GM18870 (cell line): ENCODE results near the gene KCNMA1.

Experiments
- ATAC-seq: cut with Tn5 transposase; IDR thresholded peaks from one replicate; pipeline ENCODE4 v1.9.1; 2021; ENCODE audit warnings: moderate library complexity; ENCODE audit not compliant: unreplicated experiment

KCNMA1 gene

DNA sequence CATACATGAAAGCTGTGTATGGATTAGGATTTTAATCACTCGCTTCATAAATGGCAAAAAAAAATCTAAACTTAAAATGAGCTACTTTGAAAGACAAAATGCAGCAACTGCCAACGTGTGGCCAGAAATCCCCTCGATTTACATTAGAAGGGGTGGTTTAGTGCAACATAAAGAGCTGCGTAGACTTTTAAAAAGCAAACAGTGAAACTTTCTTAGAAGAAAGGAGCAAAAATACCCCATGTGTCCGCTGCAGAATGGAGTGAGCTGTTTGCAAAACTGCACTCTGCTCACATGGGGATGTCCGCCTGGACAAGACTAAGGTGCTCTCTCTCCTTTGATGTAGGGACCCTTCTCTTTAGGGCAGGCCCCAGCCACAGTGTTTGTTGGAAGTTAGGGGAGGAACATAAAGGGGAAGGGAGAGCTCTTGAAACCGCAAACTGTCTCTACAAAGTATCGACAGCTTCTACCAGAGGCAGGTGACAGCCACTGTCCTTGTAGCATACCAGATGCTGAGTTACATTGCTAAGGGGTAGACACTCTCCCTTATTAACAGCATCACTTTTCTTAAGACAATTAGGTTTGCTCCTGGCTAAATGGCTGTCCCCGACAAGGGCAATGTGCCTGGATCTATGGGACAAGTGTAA is 528.1 kb downstream of the KCNMA1 start:
- ATAC-seq, result no peak

DNA sequence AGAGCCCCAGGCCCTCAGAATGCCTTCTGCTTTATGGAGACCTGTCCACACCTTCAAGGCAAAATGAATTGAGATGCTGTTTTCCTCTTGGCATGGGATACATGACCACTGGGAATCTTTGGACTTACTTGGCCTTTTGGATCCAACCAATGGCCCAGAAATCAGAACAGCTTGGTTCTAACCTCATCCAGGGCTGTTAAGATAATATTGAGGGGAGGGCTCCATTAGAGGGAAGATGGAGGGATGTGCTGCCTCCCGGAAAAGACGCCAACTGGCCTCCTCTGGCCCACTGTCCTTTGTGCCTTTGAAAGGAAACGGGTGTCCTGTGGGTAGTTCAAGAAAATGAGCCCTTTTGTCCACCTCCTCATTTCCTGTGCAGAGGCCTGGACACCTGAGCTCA is 530.9 kb downstream of the KCNMA1 start:
- ATAC-seq, result no peak

DNA sequence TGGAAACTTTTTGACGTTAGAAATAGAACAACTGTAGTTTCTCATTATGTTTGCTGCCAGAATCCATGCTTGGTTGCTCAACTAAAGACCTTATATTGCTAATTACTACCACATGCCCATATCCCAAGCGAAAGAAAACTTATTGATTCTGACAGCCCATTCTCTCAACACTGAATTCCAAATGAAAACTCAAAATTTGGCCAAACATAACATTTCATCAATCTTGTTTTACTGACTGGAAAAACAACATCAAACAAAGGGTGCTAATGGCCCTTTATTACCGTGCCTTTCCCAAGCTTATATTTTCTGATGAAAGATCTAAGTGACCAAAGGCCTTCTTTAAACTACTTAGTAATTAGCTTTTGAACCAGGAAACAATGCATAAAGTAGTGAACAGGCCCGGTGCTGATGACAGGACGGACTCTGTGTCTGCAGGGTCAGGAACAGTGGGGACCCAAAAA is 531.8 kb downstream of the KCNMA1 start:
- ATAC-seq, result no peak

DNA sequence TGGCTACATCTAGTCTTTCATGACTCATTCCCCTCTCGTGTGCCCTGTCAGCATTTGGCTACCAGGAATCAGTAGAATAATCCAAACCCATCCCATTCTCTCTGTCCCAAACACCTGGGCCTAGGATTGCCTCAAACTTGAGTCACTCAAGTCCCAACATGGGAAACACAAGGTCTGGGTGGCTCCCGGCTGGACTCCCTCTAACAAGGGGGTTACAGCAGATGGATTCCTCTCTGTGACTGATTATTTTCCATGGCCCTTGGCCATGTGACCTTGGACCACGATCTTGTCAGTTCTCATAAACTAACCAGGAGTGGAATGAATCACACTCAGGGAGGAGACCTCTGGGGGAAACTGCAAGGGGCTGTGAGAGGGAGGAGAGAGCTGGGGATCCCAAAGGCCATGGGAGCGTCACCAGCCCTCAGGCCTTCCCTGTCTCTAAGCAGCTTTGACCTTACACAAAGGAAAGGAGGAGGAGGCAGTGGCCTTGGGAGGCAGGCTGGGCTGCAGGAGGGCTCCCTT is 533.1 kb downstream of the KCNMA1 start:
- no peak for ATAC-seq

DNA sequence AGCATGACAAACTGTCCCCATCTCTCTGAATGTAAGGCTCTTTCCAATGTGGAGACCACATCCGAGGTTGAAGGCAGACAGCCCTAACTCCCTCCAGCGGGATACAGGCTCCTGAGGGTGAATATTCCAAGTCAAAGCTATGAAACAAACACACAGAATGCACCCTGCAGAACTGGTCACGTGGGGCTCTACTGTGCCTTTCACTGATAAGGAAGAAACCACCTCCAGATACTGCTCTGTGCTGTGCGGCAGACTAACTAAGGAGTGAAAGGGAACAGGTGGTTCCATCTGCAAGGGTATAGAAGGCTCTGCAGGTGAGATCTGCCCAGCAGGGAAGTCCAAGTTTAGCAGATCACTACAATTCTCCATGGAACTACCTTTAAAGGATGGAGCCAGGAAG is 534.4 kb downstream of the KCNMA1 start:
- ATAC-seq, result no peak

DNA sequence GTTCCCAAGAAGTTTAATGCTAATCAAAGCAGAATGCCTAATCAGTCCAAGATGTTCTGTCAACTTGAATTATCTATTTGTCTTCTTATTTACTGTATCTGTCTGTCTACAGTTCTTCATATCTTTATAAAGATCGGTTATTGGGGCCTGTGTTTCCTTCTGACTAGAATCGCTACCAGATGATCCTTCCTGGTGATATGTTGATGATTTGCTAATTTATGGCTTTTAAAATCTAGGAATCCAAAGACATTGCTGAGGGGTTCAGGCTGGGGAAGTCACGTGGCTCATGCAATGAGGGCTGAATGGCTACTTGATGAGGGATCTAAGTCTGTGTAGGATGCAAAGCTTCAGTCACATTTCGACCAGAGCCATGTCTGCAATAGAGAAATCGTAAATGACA is 536.3 kb downstream of the KCNMA1 start:
- ATAC-seq, result no peak

DNA sequence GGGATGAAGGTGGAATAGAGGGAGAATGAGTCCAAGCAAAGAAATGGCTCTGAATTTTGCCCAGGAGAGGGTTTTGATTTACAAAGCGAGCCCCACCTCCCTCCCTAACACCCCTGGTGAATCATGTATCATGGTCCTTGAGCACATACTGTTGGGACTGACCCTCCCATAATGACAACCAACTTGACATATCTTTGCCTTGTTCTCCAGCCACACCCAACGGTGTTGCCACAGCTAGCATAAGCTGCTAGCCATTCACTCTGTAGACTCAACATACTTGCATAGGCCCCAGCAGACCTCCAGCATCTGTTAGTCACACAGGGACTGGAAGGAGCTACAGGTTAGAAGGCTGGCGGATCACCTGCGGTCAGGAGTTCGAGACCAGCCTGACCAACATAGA is 538.5 kb downstream of the KCNMA1 start:
- no peak for ATAC-seq

DNA sequence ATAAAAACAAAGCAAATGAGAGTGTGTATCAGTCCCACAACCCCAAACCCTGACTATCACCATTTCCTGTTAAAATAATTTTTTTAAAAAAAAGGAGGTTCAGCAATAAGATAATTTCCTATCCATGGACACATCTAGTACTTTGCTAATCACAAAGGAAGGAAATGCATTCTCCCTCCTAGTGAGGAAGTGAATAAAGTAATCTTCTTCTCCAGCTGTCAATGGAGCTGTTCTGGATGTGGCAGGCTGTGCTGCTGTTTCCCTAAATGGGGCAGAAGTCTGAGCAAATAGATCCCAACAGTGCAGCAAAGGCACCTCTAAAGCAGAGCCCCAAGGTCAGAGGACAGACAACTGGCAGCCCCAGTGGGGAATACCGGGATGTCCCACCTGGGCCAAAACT is 540.0 kb downstream of the KCNMA1 start:
- ATAC-seq, result no peak

DNA sequence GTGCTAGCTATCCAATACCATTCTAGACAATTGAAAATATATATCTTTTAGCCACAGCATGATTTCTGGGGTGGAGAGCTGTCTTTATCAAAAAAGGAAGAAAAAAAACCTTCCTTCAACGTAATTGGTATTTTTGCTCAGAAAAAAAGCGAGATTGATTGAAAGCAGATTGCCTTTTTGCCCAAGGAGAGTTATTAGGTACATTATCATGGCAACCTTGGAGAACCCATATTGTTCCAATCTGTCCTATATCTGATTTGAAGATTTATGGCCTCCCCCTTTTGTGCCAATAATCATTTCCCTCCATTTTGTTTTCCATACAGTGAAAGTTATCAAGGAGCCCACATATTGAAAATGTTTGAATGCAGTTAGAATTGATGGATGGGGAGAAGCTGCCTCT is 544.5 kb downstream of the KCNMA1 start:
- no peak for ATAC-seq

DNA sequence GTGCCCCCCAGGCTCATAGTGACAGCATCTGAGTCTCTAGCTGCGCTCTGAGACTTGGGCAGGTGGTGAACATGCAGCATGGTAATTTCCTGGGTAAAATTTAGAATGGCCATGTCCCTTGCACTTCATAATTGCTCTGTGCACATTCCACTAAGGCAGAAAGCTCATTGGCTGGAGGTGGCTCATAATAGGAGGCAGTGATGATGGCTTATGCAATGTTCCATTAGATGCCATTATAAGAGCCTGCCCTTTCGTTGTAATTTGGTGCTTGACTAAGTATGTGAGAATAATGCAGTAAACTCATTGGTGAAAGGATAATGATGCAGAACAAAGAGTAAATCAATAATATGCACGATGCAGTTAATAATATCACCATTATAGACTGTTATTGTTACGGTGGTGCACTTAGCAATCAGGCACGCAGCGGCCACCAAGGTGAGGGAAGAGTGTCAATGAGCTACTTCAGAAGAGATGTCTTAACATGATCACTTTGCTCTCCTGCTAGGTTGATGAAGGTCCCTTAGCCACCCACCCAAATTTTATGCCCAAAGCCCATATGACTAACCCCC is 545.9 kb downstream of the KCNMA1 start:
- ATAC-seq, result no peak

DNA sequence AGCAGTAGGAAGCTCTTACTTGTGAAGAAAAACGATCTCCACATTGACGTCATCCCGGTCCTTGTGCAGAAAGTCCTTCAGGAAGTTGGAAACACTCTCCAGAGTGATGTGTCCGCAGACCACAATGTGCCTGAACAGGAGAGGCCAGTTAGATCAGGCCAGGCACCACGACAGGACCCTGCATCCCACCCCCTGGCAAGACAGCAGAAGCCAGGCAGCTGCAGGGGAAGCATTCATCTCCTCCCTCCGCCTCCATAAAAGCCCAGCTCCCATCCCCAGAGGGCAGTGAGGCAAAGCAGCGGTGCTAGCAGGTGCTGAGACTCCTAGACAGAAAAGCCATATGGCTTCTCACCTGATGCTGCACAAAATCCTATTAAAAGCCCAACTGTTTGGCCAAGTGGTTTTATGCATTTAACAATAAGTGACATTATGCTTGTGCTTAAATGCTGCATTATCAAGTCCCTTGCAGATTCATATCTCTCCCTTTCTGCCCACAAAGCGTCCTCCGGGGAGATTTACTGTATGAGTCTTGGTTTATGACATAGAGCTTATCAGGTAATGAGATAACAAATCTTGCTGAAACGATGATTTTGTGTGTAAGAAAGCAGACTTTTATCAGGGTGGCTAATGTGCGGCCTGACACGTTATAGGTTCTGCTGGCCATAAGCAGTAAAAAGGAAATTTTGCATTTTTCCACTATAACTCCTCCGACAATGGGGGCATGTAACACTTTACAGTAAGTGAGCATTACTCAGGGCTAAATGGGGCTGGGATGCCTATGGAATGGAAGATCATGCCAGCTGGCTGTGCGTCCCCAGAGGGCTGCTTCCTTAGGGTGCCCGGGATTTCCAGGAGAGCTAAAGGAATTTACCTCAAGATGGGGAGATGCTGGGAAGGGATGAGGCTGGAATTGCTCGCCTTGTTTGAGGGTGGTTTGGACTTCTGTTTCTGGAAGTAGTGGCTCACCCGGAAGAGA is 546.9 kb downstream of the KCNMA1 start:
- no peak for ATAC-seq

DNA sequence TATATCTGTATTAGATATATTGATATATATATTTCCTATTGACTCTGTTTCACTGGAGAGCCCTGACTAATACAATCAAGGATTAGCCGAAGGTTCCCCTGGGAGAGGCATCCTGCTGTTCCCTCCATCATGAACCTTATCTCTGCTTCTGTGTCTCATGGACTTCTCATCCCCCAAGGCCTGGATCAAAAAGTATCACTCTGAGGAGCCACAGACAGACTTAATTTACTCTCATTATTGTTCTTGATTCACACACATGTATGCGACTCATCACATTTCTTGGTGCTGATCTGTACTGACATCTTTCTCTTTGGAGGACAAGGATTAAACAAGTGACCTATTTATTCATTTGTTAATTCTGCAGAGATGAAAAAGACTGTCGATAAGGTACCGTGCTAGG is 550.2 kb downstream of the KCNMA1 start:
- ATAC-seq, result no peak

DNA sequence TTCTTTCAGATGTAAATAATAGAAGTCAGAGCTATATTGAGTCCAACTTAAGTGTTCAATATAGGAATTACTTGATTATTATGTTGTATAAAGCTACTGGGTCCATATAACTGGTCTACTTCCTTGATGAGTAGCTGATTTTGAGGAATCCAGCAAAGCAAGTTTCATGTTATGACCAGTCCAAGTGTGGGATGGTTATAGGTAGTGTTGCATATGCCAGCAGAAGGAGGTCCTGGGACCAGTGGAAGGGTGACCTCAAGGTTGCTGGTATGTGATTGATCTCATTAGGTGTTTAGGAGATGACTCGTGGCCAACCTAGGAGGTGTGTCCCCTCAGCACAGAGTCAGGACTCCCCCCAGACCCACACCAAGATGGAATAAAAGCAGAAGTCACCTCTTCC is 551.5 kb downstream of the KCNMA1 start:
- ATAC-seq, result no peak

DNA sequence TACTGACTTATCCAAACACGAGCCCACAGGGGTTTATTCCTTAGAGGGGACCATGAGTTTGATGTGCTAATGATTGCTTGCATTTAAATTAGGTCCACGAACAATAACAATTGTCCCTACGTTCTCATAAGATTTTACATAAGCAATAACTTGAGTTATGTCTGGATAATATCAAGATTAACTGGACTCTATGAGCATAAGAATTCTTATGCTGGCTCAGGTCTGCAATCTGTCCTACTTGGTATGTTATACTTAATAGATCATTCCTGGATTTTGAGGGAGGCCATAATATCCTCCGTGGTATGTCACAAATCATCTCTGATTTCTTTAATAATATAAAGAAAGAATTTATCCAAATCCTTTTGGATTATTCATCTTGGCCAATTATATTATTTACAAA is 552.3 kb downstream of the KCNMA1 start:
- ATAC-seq, result no peak

DNA sequence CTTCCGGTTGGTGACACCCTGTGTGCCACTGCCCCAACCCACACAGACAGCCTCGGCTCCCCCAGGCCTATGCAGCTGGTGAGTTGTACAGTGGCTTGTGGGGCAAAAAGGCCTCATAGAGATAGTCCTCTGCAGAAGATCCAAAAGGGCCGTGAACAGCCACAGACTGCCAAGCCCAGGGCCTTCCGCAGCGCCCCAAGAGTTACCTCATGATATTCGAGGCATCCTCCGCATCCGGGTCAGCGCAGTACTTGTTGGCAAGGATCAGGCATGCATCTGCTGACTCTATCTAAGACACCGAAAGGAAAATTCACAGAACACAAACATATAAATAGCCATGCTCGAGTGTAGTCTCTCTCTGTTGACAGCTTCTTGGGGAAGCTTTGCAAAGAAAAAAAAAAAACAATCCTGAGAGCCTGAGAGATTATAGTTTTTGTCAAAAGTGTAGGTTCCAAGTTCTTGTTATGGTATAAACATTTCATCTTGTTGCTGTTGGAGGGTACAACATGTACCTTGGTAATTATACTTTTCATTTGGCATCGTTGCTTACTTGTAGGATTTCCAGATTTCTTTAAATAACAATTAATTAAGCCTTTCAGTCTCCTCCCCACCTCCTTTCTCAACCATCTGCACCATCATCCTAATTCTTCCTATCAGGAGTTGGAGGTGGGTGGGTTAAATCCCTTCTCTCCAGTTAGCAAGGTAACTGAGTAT is 553.0 kb downstream of the KCNMA1 start:
- no peak for ATAC-seq

DNA sequence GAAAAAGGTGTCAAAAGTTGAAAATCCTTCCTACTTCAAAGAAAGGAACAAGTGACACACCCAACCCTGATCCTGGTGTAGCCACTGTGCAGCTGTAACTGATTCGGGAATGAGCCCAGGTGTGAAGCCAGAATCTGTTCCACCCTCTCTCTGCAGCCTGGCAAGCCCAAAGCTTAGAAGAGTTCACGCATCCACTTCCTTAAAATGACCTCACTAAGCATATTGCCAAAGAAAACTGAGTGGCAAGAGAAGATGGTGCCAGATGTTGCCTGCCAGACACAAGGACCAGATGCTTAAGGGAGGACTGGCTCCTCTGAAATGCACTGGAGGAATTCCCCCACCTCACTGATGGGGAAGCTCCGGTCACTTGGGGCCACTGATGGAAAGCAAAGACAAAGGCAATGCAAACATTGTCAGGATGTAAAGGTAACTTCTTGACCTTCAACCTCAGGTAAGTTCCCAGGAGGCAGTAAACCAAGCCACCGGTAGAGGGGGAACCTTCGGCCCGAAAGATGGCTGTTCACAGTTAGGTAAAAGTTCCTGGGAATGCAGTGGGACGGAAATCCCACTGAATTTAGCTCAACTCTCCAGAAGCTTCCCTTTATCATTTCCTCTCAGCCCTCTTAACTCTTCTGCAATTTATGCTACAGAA is 554.9 kb downstream of the KCNMA1 start:
- no peak for ATAC-seq

DNA sequence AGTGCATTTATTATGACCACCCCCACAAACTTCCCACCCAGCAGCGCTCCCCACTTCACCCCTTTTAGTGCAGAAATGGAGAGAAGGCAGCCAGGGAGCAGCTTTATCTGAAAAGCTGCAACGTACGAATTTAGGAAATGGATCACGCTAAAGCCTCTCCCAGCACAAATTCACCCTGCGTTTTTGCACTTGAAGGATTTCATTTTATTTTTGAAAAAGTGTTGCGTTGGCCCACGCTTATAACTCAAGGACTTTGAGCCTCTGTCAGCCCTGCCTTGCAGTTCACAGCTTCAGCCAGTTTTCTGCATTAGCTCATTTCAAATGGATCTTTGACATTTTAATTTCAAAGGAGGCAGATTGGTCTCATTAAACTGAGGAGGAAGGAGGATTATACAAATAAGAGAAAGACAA is 556.1 kb downstream of the KCNMA1 start:
- ATAC-seq, result no peak

DNA sequence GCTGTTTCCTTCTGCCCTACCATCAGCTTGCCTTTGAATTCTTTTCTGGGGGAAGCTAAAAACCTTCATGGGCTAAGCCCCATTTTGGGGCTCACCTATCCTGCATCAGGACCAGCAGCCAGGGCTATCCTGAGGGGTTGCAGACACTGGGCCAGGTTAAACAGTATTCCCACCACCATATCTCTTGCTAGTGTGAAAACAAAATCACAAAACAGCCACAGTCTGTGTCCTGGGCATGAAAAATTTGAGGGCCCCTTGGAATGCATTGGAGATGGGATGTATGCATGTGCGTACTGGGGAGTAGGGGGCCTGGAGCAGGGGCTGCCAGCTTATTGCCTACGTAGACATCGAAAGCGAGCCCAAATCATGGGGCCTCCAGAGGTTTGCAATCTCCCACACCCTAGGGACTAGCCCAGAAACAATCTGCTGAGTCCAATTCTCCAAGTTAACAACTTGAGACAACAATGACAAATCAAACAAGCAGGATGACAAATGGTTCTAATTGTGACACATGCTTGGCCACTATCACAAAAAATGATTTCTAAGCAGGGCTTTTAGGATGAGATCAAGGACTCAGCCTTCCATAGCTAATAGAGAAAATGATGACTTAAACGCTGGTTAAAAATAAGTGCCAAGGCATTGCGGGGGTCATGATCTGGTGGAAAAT is 557.1 kb downstream of the KCNMA1 start:
- ATAC-seq, result no peak

DNA sequence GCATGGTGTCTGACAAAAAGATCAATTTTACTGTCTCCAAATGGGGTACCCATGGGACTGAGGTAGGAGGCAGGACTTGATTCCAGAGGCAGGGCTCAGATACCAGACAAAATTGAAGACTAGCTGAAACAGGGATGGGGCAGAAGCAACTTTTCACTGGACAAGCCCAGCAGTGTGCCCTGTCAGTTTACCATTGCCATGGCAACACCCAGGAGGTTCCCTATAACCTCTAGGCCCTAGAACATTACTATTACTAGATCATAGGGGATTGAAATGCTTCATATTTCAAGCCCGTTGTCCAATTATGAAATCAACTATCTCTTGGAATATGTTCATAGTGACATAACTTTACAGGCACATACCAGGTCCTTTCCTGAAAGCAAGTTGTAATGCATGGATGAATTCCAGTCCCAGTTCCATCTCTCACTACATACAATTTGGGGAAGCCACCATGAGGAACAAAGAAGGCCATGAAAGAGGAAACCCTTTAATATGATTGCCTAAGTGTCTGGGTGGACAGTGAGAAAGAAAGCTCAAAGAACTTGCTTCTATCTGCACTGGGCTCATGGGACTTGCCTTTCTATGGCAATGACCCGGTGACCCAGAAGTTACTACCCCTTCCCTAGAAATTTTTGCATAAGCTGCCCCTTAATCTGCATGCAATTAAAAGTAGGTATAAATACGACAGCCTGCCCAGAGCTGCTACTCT is 557.9 kb downstream of the KCNMA1 start:
- no peak for ATAC-seq
